Brain microvascular endothelial cell (primary cell): ENCODE data around the gene ZNF211.

Source experiments
- DNase-seq: peaks from one replicate; pipeline ENCODE4 v3.0.0-alpha.2; 2020
- H3K27ac ChIP-seq: fragments of 250-450 bp; sonication (Bioruptor Pico); 2 replicates; pipeline ENCODE4 v1.5.1; 2020; ENCODE audit warnings: mild to moderate bottlenecking, moderate library complexity
- H3K27me3 ChIP-seq: fragments of 250-450 bp; sonication (Bioruptor Pico); replicated peaks from 2 replicates; pipeline ENCODE4 v1.5.1; 2020; ENCODE audit warnings: mild to moderate bottlenecking
- H3K36me3 ChIP-seq: fragments of 250-450 bp; sonication (Bioruptor Pico); replicated peaks from 2 replicates; pipeline ENCODE4 v1.5.1; 2020; ENCODE audit warnings: mild to moderate bottlenecking
- H3K4me3 ChIP-seq: 2 replicates; pipeline ENCODE4 v1.5.1; 2011; ENCODE audit warnings: low read depth, mild to moderate bottlenecking, control low read depth, low read length, moderate library complexity
- in situ Hi-C: cut with HindIII; loops from 2 replicates; pipeline ENCODE4 v1.10.0; 2017; ENCODE audit warnings: low sequenced_read_pairs, low pct_ligation_motif_present
- TF ChIP-seq, protein P1 (sequence below): IDR thresholded peaks from 2 replicates; pipeline ENCODE4 v1.5.1; 2011; ENCODE audit warnings: low read depth, mild to moderate bottlenecking, moderate library complexity, low read length, control low read depth, inconsistent platforms; ENCODE audit errors: missing control alignments

ZNF211 gene

DNA sequence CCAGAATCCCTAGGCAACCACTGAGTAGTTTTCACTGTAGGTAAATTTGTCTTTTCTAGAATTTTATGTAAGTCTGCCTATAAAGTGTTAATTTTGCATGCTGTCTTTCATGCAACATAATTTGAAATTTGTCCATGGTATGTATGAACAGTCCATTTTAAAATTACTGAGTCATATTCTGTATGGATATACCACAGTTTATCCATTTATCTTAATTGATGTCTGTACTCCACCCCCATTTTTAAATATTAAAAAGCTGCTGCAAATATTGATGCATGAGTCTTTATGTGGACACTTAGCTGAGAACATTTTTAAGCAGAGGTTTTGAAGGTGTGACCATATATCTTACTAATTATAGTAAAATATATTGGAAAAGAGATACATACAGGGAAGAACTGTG, 9.9 kb upstream of the ZNF211 start:
- in situ Hi-C loops = no loop called here
- H3K27ac ChIP-seq = no peak overlapping the region
- H3K4me3 ChIP-seq = no peak overlapping the region
- no peaks in the 10 kb centered on the region for H3K27me3 ChIP-seq
- TF ChIP-seq, protein P1, sequence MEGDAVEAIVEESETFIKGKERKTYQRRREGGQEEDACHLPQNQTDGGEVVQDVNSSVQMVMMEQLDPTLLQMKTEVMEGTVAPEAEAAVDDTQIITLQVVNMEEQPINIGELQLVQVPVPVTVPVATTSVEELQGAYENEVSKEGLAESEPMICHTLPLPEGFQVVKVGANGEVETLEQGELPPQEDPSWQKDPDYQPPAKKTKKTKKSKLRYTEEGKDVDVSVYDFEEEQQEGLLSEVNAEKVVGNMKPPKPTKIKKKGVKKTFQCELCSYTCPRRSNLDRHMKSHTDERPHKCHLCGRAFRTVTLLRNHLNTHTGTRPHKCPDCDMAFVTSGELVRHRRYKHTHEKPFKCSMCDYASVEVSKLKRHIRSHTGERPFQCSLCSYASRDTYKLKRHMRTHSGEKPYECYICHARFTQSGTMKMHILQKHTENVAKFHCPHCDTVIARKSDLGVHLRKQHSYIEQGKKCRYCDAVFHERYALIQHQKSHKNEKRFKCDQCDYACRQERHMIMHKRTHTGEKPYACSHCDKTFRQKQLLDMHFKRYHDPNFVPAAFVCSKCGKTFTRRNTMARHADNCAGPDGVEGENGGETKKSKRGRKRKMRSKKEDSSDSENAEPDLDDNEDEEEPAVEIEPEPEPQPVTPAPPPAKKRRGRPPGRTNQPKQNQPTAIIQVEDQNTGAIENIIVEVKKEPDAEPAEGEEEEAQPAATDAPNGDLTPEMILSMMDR = no peak
- peaks cover 48% of the 10 kb centered on the region for H3K36me3 ChIP-seq
- DNase-seq = no peak

DNA sequence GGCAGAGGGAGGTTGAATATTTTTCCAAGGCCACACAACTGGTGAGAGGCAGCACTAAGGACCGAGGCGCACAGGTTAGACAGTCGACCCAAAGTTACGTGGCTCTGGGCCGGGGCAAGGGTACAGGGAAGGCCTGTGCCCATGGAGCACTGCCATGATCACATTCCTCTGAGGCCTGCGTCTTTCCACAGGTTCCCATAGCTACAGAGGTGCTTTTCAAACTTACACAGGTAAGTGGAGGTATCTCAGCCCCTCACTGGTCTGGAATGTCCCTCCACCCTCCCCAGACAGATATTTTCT, 814 bp downstream of the ZNF211 start:
- no peaks in the 10 kb centered on the region for H3K27me3 ChIP-seq
- no peak for DNase-seq
- in situ Hi-C loops = no loop called here
- H3K36me3 ChIP-seq = peaks cover 11% of the 10 kb centered on the region
- peak overlapping the region; percentile 91 for H3K4me3 ChIP-seq
- H3K27ac ChIP-seq = no peak overlapping the region
- TF ChIP-seq, protein P1 = no peak

DNA sequence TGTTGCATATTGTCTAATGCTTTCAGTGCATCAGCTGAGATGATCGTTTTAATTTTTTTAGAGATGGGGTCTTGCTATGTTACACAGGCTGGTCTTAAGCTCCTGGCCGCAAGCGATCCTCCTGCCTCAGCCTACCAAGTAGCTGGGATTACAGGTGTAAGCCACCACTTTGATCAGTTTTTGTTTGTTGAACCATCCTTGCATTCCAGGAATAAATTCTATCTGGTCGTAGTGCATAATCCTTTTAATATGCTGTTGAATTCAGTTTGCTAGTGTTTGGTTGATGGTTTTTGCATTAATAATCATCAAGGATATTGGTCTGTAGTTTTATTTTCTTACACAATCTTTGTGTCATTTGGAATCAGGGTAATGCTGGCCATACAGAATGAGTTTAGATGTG, 4.4 kb downstream of the ZNF211 start:
- TF ChIP-seq, protein P1 = no peak
- Histone ChIP-seq H3K4me3 (no peak overlapping the region), H3K36me3 (peaks cover 41% of the 10 kb centered on the region), H3K27ac (no peak overlapping the region), H3K27me3 (no peaks in the 10 kb centered on the region)
- DNase-seq = no peak
- in situ Hi-C loops = no loop called here

DNA sequence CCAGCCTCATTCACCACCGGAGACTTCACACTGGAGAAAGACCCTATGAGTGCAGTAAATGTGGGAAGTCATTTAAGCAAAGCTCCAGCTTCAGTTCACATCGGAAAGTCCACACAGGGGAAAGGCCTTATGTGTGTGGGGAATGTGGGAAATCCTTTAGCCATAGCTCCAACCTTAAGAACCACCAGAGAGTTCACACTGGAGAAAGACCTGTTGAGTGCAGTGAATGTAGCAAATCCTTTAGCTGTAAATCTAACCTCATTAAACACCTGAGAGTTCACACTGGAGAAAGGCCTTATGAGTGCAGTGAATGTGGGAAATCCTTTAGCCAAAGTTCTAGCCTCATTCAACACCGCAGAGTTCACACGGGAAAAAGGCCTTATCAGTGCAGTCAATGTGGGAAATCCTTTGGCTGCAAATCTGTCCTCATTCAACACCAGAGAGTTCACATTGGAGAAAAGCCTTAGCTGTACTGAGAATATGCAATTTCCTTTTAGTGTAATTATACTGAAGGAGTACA, 8.8 kb downstream of the ZNF211 start:
- in situ Hi-C loops = no loop called here

DNA sequence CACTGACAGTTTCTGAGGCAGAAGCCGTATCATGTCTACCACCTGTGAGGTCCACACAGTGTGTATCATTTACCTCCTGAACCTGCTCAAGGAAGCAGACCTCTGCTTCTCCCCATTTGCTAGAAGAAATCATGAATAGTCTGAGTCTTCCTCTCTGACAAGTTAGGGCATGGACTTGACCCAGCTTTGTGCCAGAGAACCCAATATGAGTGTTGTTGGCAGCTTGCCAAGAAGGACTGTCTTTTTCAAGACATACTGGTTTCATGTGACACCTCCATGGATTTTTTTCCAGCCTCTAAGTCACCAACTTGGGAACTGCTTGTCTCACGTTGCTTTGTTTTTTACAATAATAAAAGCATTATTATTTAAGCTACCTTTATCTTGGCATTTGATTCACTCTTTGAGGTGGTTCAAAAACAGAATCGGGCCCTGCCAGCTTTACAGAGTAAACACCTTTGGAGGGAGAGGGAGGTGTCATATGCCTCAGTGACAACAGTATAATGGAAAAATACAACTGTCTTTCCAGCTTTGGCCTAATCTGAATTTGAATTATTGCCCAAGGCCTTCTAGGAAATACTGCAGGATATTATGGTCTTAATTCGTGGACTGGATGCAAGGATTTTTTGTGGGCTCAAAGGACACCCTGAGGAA, 9.6 kb downstream of the ZNF211 start:
- no peaks in the 10 kb centered on the region for H3K27me3 ChIP-seq
- peaks cover 31% of the 10 kb centered on the region for H3K36me3 ChIP-seq
- no peak for DNase-seq
- no peak overlapping the region for H3K4me3 ChIP-seq
- no peak overlapping the region for H3K27ac ChIP-seq
- in situ Hi-C loops = no loop called here
- TF ChIP-seq, protein P1 = no peak

More for the DNA sequence above, 8.8 kb downstream of the ZNF211 start:
- H3K4me3 ChIP-seq = no peak overlapping the region
- no peak for DNase-seq
- no peaks in the 10 kb centered on the region for H3K27me3 ChIP-seq
- TF ChIP-seq, protein P1 = no peak
- peaks cover 31% of the 10 kb centered on the region for H3K36me3 ChIP-seq
- H3K27ac ChIP-seq = no peak overlapping the region

DNA sequence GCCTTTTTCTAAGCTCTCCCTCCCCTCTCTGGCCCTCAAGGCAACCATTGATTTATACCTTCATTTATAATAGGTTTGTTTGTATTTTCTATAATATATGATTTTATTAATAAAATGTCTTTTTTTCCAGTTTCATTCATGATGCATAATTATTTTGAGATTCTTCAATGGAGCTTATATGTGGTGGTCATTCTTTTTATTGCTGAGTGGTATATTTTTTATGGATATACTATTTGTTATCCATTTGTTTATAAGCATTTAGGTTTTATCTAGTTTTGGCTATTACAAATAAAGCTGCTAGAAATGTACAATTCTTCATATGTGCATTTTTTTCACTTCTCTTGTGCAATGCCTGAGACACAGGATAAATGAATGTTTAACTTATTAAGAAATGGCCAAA, 10.8 kb downstream of the ZNF211 start:
- TF ChIP-seq, protein P1 = no peak
- no peak overlapping the region for H3K4me3 ChIP-seq
- in situ Hi-C loops = no loop called here
- DNase-seq = no peak
- no peaks in the 10 kb centered on the region for H3K27me3 ChIP-seq
- no peak overlapping the region for H3K27ac ChIP-seq
- peaks cover 31% of the 10 kb centered on the region for H3K36me3 ChIP-seq
